ENCODE data around the gene COPS2.

COPS2 gene

DNA sequence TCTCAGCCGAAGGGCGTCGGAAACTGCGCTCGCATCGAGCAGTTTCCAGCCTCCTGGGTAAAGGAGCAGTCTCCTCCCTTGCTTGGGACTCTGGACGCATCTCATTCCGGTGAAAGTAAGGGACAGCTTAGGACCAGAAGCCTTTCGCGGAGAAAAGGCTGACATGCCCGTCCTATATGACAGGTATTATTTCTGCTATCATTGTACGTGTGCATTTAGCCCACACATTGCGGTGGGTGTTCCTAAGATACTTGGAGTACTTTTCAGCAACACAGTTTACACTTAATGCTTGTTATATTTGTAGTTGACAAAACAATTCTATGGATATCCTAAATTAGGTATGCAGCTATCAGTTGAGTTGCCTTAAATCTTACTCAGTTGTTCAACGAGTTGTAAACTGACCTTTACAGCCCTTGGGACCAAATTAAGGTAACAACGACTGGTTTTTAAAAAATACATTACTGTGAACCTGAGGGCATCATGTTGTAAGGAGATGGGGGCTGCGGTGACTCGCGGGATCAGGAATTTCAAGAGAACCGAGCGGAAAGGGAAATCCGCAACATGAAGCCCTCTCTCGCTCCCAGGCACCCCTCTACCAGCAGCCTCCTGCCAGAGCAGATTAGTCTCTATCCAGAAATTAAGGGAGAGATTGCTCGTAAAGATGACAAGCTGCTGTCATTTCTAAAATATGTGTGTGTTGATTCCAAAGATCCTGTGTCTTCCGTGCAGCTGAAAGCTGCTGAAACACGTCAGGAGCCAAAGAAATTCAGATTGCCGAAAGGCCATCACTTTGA lies 632 bp upstream of the COPS2 start:
- DNase-seq (ENCODE audit: low read depth) = no peak

DNA sequence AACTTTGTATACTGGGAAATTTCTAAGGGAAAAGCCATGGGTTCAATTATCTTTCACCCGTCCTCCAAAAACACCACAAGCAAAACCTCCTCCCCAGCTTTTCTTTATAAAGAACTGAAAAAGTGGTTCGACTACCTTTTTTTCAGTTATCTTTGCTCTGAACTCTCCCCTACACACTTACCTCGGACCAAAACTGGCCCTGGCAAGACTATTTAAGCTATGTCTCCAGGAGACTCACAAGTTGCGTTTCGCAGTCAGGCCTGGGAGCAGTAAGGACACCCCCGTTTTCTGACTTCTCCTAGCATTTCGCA lies 645 bp downstream of the COPS2 start:
- DNase-seq (ENCODE audit: low read depth) = no peak

DNA sequence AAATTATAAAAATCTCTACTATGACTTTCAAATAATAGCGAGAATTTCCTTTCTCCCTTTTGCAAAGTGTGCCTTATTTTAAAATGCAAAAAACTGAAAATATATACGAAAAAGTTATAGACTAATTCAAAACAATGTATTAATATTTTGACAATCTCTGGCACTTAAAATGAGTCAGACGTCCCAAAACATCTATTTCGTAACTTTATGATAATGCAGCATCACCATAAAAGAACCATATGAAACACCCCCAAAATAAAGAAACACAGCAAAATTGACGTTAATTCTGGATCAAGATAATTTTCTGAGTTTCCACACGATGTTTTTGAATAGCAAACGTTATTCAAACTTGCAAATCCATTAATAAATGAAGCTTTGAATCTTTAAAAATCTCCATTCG lies 1.0 kb downstream of the COPS2 start:
- DNase-seq (ENCODE audit: low read depth) = no peak

DNA sequence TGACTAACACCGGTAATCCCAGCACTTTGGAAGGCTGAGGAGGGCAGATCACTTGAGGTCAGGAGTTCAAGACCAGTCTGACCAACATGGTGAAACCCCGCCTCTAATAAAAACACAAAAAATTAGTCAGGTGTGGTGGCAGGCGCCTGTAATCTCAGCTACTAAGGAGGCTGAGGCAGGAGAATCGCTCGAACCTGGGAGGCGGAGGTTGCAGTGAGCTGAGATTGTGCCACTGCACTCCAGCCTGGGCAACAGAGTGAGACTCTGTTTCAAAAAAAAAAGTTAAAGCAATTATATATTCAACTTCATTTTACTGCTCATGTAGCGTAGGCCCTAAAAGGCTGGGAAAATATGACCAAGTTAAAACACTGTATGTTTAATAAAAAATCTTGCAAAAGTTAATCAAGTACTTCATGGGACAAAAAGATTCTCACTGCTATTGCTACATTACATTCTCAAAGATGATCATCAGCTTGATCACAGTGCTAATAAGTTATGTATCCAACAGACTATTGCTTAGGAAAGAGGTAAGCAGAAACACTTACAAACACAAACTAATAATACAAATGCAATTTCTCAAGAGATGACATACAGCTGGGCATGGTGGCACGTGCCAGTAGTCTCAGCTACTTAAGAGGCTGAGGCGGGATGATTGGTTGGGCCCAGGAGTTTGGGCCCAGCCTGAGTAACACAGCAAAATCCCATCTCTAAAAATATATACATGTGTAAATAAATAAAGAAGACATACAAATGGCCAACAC lies 2.7 kb downstream of the COPS2 start:
- DNase-seq (ENCODE audit: low read depth) = no peak

DNA sequence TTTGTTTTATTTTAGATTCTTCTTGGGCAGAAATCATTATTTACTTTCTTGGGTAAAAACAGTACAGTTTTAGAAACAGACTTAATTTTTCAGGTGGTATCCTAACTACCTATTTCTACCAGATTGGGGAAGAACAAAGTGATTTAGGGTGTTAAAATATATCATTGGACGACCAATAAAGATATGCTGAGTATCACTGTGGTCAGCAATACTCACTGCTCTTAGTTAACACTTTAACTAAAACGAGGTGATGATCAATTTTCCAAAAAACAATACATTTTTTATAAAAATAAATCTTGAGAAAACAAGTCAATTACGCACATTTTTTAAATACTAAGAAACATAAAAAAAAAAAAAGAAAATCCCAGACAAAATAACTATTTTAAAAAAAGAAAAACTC lies 3.6 kb downstream of the COPS2 start:
- DNase-seq (ENCODE audit: low read depth) = no peak

GRCh38 chr15:49148727-49149126 lies 6.7 kb downstream of the COPS2 start:
- DNase-seq (ENCODE audit: low read depth) = no peak

GRCh38 chr15:49148298-49148697 lies 7.1 kb downstream of the COPS2 start:
- DNase-seq (ENCODE audit: low read depth) = no peak

DNA sequence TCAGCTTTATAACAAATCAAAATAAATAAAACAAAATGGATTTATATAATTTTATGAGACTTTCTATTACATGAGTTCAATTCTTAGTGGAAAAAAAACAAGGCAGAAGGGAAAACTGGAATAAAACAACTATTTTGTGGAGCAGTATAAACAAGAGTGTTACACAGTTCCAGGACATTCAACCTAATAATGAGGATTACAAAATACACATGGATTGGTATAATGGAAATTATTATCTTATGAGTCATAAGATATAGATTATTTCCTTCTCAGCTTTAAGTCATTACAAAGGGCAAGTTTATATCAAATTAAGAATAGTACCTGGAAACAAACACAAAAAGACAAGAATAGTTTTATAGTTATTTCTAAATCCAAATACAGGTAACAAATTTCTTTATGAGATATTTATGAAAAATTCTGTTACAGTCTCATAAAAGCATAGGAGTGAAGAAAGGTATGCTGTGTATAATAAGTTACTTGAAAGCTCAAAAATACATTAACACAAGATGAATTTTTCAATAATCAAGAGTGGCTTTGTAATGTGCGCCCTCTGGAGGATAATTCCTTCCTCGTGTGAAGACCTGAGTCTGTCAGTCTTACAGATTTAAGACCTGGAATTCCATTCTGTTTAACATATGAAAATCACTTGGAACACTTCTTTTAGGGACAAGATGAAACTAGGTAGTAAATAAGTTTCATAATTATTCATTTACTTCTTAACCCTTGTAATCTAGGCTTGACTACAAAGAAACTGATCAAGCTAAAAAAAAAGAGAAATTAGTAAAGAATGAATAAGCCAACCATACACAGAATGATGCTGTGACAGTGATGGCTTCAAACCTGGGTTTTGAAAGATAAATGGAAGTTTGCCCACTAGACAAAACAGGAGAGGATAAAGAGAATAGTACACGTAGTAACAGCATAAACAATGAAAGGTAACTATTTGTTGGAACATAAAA lies 9.5 kb downstream of the COPS2 start:
- DNase-seq (ENCODE audit: low read depth) = no peak

DNA sequence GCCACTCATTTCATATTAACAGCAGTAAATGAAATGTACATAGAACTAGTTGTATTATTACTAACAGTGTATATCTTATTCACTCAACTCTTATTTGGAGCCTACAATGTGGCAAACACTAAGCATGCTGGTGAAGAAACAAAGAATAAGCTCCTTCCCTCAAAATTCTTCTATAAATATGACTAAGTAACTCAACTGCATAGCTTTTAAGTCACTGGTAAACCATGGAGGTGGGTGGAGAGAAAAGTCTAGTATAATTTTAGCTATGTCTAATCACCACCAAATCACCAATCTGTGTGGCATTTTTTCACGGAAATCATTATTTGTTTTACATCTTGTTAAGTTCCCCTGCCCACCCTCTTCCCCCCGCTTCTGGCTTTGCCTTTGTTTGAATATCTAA lies 17.5 kb downstream of the COPS2 start:
- DNase-seq (ENCODE audit: low read depth) = no peak

DNA sequence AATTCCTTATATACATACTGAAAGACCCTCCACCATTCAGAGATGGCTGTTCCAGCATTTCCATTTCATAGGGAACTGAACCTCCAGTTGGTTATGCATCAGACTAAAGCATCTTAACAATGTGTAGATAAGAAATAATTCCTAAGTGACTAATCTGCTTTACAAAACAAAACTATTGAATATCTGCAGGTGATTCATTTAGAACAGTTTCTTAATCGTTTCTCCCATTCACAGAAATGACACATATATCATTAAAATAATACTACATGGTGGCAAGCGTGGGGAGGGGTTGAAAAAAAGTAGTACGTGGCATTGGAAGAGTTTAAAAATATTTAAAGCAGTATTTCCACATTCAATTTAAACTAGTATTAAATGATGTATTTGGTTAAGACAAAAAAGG lies 19.5 kb downstream of the COPS2 start:
- DNase-seq (ENCODE audit: low read depth) = no peak

- no peak for DNase-seq (ENCODE audit: low read depth)
Measured at GRCh38 chr15:49135342-49135857, 20.0 kb downstream of the COPS2 start.

DNA sequence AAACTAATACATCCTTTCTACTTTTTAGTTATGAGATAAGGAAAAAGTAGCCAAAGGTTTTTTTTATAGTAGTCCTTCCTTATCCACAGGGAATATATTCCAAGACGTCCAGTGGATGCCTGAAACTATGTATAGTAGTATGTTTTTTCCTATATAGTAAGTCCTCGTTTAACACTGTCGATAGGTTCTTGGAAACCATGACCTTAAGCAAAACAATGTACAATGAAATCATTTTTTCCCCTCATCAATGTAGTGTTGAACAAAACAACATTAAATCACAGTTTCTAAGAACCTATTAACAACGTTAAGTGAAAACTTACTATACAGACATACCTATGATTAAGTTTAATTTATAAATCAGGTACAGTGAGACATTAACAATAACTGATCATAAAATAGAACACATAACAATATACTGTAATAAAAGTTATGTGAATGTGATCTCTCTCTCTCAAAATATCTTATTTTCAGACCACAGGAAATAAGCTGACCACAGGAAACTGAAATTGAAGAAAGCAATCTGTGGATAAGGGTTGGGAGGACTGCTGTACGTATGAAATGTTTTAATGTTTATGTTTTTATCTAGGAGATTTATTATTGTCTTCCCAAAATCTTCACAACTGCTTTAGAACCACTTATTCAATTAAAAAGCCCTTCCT lies 20.6 kb downstream of the COPS2 start:
- no peak for DNase-seq (ENCODE audit: low read depth)

GRCh38 chr15:49131403-49131802 lies 24.0 kb downstream of the COPS2 start:
- DNase-seq (ENCODE audit: low read depth) = no peak

- DNase-seq (ENCODE audit: low read depth) = no peak
Measured at GRCh38 chr15:49124371-49124770, 31.0 kb downstream of the COPS2 start.

GRCh38 chr15:49122541-49123062 lies 32.8 kb downstream of the COPS2 start:
- DNase-seq (ENCODE audit: low read depth) = no peak

GRCh38 chr15:49121901-49122300 lies 33.5 kb downstream of the COPS2 start:
- no peak for DNase-seq (ENCODE audit: low read depth)

DNA sequence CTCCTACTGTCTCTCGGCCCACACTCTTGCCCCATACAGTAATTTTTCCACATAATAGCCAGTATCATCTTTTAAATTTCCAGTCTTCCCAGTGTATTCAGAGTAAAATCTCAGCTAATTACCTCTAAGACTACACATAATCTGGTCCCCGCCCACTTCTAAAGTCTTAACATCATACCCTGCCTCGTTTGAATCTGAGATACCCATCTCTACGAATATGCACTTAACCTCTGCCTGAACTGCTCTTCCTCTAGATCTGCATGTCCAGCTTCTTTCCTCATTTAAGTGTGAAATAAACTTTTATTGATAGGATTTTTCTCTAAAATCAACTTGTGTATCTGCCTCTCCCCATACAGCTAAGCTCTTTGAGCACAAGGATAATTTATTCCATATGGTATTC lies 34.6 kb downstream of the COPS2 start:
- DNase-seq (ENCODE audit: low read depth) = no peak

DNA sequence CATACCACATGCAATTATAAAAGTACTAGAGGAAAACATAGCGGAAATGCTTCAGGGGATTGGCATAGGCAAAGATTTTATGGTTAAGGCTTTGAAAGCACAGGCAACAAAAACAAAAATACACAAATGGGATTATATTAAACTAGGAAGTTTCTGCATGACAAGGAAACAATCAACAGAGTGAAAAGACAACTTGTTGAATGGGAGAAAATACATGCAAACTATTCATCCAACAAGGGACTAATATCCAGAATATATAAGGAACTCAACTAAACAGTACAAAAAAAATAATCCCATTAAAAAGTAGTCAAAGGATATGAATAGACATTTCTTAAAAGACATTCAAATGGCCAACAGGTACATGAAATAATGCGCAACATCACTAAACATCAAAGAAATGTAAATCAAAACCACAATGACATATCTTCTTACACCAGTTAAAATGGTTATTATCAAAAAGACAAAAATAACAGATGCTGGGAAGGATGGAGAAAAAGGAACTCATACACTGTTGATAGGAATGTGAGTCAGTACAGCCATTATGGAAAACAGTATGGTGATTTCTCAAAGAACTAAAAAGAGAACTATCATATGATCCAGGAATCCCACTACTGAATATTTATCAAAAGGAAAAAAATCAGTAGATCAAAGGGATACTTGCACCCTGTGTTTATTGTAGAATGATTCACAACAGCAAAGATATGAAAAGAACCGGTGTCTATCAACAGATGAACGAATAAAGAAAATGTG lies 39.1 kb downstream of the COPS2 start:
- no peak for DNase-seq (ENCODE audit: low read depth)

DNA sequence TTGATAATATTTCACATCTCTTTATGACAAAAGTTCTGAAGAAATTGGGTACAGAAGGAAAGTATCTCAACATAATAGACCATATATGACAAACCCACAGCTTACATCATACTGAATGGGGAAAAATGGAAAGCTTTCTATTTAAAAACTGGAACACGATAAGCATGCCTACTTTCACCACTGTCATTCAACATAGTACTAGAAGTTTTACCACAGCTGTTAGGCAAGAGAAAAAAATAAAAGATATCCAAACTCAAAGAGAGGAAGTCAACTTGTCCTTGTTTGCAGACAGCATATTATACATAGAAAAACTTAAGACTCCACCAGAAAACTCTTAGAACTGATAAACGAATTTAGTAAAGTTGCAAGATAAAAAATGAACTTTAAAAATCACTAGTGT lies 40.3 kb downstream of the COPS2 start:
- no peak for DNase-seq (ENCODE audit: low read depth)

DNA sequence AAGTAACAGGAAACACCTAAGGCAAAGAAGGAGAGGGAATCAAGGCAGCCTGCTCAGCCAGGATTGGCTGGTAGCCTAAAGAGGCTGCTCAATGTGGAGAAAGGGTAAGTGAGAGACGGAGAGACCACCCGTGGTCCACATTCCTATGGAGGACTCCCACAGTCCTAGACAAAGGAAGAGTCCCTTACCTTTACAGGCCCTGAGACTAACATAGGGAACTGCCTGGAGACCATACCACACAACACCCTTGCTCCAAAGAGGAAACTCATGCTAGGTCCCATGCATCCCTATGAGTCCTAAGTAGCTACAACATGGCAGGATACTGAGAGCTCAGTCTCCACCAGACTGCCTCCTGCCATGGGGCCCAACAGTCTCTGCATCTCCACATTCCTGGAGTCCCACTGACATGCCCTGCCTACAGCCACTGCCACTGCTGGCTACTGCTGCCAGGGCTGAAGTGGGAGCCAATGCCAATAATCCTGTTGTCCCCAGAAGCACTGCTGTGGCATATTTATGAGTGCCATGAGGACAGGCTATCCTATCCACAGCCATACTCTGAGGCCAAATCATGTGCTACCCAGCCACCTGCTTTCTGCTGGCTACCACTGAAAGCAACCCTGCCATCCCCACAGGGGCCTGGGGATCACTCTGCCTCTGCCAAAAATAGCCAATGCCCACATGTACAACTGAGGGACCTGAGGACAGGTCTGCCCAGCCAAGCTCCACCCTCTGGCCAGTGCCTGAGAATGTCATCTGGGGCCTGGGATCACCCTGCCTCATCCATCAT lies 45.0 kb downstream of the COPS2 start:
- DNase-seq (ENCODE audit: low read depth) = no peak

All from stimulated activated CD8-positive, alpha-beta memory T cell treated with anti-CD3 and anti-CD28 coated beads, Interleukin-7, amount 100 ng/mL, for 24 hours (primary cell).